Upper lobe of left lung (tissue), 6 donors: ENCODE data around the gene ARL9. TPM values are rescaled to one million over a fixed set of nuclear protein-coding genes. Genes with fewer than 3 reads are reported as not detected.

Source experiments
- ATAC-seq, 2 donors: fragments of 200-7000 bp; cut with Tn5 transposase; one replicate each; pipeline ENCODE4 v1.9.1; 2022; ENCODE audit warnings: mild to moderate bottlenecking in 2 of 2, moderate library complexity in 2 of 2; ENCODE audit not compliant: low FRiP score in 2 of 2
- DNase-seq, 2 donors: peaks; one replicate each; pipeline ENCODE4 v3.0.0-alpha.2; 2019 to 2020
- H3K27ac ChIP-seq, 4 donors: fragments of 200-600 bp; sonication (generic); one replicate each; pipeline ENCODE4 v1.5.1; 2016 to 2019
- H3K27me3 ChIP-seq, 4 donors: fragments of 200-600 bp; sonication (generic); one replicate each; pipeline ENCODE4 v1.5.1; 2017 to 2019
- H3K36me3 ChIP-seq, 4 donors: fragments of 200-600 bp; sonication (generic); one replicate each; pipeline ENCODE4 v1.5.1; 2016 to 2019
- H3K4me1 ChIP-seq, 4 donors: fragments of 200-600 bp; sonication (generic); one replicate each; pipeline ENCODE4 v1.5.1; 2018 to 2019
- H3K4me3 ChIP-seq, 4 donors: fragments of 200-600 bp; sonication (generic); one replicate each; pipeline ENCODE4 v1.5.1; 2017 to 2019; ENCODE audit warnings: mild to moderate bottlenecking in 2 of 4, moderate library complexity in 1 of 4
- H3K9me3 ChIP-seq, 4 donors: fragments of 200-600 bp; sonication (generic); one replicate each; pipeline ENCODE4 v1.5.1; 2018 to 2019
- EP300 ChIP-seq, 4 donors: sonication (generic); formaldehyde crosslinking; IDR thresholded peaks; one replicate each; pipeline ENCODE4 v1.5.1; 2017; ENCODE audit warnings: antibody characterized with exemption in 4 of 4, control low read depth in 2 of 4
- POLR2A ChIP-seq, 4 donors: fragments of 450-650 bp; IDR thresholded peaks; one replicate each; pipeline ENCODE4 v1.5.1; 2016 to 2017; ENCODE audit warnings: antibody characterized with exemption in 4 of 4, mild to moderate bottlenecking in 2 of 4
- POLR2AphosphoS5 ChIP-seq, 2 donors: sonication (generic); formaldehyde crosslinking; IDR thresholded peaks; one replicate each; pipeline ENCODE4 v1.5.1; 2017; ENCODE audit warnings: antibody characterized with exemption in 2 of 2
- WGBS, 2 donors: methylation state at CpG; one replicate each; pipeline ENCODE4 v1.1.5; 2017 to 2018; 5-methylcytosine and 5-hydroxymethylcytosine counted together
- total RNA-seq, 6 donors: library from RNA; depleted of rRNA in 4 of 6; stranded (reverse); fragments of >200 nt in 4 of 6; gene quantifications; one replicate each; pipeline versions ENCODE4 v1.1.0 to v1.2.1, GENCODE V29; 2016 to 2021
- TF ChIP-seq, protein P1 (sequence below), 6 experiments: fragments of 450-650 bp in 4 of 6; fragments of 200-600 bp in 2 of 6; sonication (generic) in 2 of 6; IDR thresholded peaks; one replicate each; pipeline ENCODE4 v1.5.1; 2016 to 2019; ENCODE audit warnings: antibody characterized with exemption in 6 of 6
- donor health status: DM: no; HTN: no; CAD: no; lungs with moderate emphysema.
- donor health status: DM: no; HTN: yes; CAD: no; lungs with severe emphysema.

Gene ARL9
- total RNA-seq, 6 donors from 2014 or later = 0.17 TPM; not detected in 4

DNA sequence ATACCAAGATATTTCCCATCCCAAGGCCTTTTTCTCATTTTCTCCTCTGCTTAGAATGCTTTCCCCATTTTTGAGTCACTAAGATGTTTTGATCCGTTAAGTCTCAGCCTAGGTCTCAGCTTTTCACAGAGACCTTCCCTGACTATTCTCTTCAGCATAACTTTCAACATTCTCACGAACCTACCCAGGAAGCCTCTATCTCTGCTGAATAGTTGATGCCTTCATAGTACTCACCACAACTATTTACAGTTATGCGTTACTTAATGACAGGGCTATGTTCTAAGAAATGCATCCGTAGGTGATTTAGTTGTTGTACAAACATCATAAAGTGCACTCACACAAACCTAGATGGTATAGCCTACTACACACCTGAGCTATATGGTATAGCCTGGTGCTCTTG is 64.5 kb downstream of the ARL9 start:
- no peaks in the 10 kb centered on the region for H3K4me1 ChIP-seq
- ATAC-seq (no peak), DNase-seq (no peak)
- H3K9me3 ChIP-seq = no peaks in the 10 kb centered on the region
- no peak for TF ChIP-seq POLR2A (IDR thresholded peaks at IDR 0.05)
- no peak for TF ChIP-seq EP300 (IDR thresholded peaks at IDR 0.05)
- TF ChIP-seq POLR2AphosphoS5 (IDR thresholded peaks at IDR 0.05) = no peak
- TF ChIP-seq, protein P1, sequence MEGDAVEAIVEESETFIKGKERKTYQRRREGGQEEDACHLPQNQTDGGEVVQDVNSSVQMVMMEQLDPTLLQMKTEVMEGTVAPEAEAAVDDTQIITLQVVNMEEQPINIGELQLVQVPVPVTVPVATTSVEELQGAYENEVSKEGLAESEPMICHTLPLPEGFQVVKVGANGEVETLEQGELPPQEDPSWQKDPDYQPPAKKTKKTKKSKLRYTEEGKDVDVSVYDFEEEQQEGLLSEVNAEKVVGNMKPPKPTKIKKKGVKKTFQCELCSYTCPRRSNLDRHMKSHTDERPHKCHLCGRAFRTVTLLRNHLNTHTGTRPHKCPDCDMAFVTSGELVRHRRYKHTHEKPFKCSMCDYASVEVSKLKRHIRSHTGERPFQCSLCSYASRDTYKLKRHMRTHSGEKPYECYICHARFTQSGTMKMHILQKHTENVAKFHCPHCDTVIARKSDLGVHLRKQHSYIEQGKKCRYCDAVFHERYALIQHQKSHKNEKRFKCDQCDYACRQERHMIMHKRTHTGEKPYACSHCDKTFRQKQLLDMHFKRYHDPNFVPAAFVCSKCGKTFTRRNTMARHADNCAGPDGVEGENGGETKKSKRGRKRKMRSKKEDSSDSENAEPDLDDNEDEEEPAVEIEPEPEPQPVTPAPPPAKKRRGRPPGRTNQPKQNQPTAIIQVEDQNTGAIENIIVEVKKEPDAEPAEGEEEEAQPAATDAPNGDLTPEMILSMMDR (IDR thresholded peaks at IDR 0.05) = no peak
- H3K27me3 ChIP-seq = no peaks in the 10 kb centered on the region
- WGBS, 2 donors = 81 to 89% methylated on average over 4 of the region's 4 CpGs
- no peaks in the 10 kb centered on the region for H3K36me3 ChIP-seq
- H3K4me3 ChIP-seq = no peak overlapping the region
- H3K27ac ChIP-seq = no peak overlapping the region

Other genes starting within 250 kb of the ARL9 start
- gene AASDH, start 118.3 kb upstream of the ARL9 start, total RNA-seq = 10 to 100 TPM in 2 of 6 donors, 1 to 10 TPM in 4; 7.1 to 32.5 (median 9.5) TPM
- gene PPAT, start 70.2 kb upstream of the ARL9 start, total RNA-seq = 1 to 10 TPM in 5 of 6 donors, under 1 TPM in 1; 0.44 to 6.3 (median 5.4) TPM
- 10 to 100 TPM in 5 of 6 donors, 1 to 10 TPM in 1; 7.4 to 33.5 (median 22.1) TPM for gene PAICS, start 69.5 kb upstream of the ARL9 start, total RNA-seq
- 100 to 1,000 TPM in 1 of 6 donors, 10 to 100 TPM in 5; 41.9 to 101 (median 68.8) TPM for gene SRP72, start 38.2 kb upstream of the ARL9 start, total RNA-seq
- 1,000 to 10,000 TPM in 2 of 6 donors, 100 to 1,000 TPM in 4; 235 to 1,594 (median 506) TPM for gene HOPX, start 175.5 kb downstream of the ARL9 start, total RNA-seq